HCT116 (cell line): Measurements from ENCODE around the gene EMB.
"Not testable (repeated sequence)": the region's sequence is repeated elsewhere in the genome, so short reads cannot be mapped to it uniquely, and the experiment has no call there.

Experiments
- CTCF ChIP-seq, 3 experiments: fragments of 200-600 bp in 1 of 3; sonication (generic) in 1 of 3; IDR thresholded peaks in 2 of 3; conservative IDR thresholded peaks in 1 of 3; 2 replicates each; pipeline ENCODE4 v1.5.1; 2012 to 2017; ENCODE audit warnings: low read depth in 2 of 3, low read length in 2 of 3, antibody characterized with exemption in 1 of 3, borderline replicate concordance in 1 of 3, control low read depth in 1 of 3, mild to moderate bottlenecking in 1 of 3, mixed read lengths in 1 of 3, mixed run types in 1 of 3, moderate library complexity in 1 of 3; ENCODE audit not compliant: insufficient read depth in 1 of 3
- POLR2AphosphoS5 ChIP-seq: IDR thresholded peaks from 2 replicates; pipeline ENCODE4 v1.6.1; 2011; ENCODE audit warnings: mild to moderate bottlenecking, low read depth, low read length, moderate library complexity
- ZNF274 ChIP-seq: fragments of 200-500 bp; sonication (Bioruptor generic); IDR thresholded peaks from 2 replicates; pipeline ENCODE4 v1.6.1; 2014; ENCODE audit warnings: mild to moderate bottlenecking, low read depth, low read length, inconsistent platforms

- TF ChIP-seq CTCF (IDR thresholded peaks at IDR 0.05 in 2 of 3, conservative IDR thresholded peaks at IDR 0.05 in 1 of 3; ENCODE audit: borderline replicate concordance in 1 of 3, insufficient read depth in 1 of 3, low read depth in 2 of 3, low read length in 2 of 3); ZNF274; POLR2AphosphoS5: not testable (repeated sequence)
These were observed 30.2 kb downstream of the EMB start for GRCh38 chr5:50410932-50411331.
